ENCODE measurements around the gene CXCL6. TPM values are rescaled to one million over a fixed set of nuclear protein-coding genes. Genes with fewer than 3 reads are reported as not detected.

The CXCL6 gene
- polyA plus RNA-seq, 1 of the 3 experiments (the other 2 are of a cell fraction) = 0.02 TPM

DNA sequence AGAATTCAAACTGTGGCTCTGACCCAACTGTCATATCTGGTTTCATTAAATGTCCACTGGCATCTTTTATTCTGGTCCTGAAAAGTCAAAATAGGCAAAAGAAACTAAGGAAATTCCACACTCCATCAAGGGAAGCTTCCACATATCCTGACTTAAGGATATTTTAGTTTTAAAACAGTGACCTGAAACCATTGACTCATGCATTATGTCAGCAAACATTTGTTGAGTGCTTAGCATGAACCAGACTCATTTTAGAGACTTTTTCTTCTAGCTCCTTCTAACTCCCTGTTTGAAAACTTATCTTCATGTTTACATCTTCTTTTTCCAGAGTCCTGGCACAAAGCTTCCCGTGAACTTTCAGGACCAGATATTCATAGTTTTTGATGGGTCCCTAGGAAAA, 25.8 kb downstream of the CXCL6 start:
- Histone ChIP-seq H3K9ac (no peak overlapping the region), H3F3A (replicated peaks; ENCODE audit: insufficient read depth) (no peaks in the 10 kb centered on the region), H3K79me2 (ENCODE audit: insufficient read depth) (no peaks in the 10 kb centered on the region), H3K4me2 (no peak overlapping the region), H3K9me3 (no peaks in the 10 kb centered on the region), H3K27ac (ENCODE audit: low read depth in 2 of 2, low read length in 1 of 2) (no peak overlapping the region), H2AFZ (ENCODE audit: low read depth) (no peak overlapping the region), H3K4me1 (ENCODE audit: control insufficient read depth in 1 of 2, insufficient read depth in 2 of 2, low read depth in 1 of 2, low read length in 1 of 2) (no peaks in the 10 kb centered on the region), H3K9me2 (no peaks in the 10 kb centered on the region), H3K4me3 (ENCODE audit: low read depth in 2 of 2, low read length in 1 of 2) (no peak overlapping the region), H4K20me1 (ENCODE audit: insufficient read depth) (no peaks in the 10 kb centered on the region), H3K27me3 (ENCODE audit: insufficient read depth) (peaks cover 37% of the 10 kb centered on the region), H3K36me3 (replicated peaks in 1 of 2; ENCODE audit: control insufficient read depth in 1 of 2, insufficient read depth in 2 of 2, low read length in 1 of 2) (no peaks in the 10 kb centered on the region)
- POLR2A ChIA-PET = no interaction called here
- TF ChIP-seq EZH2phosphoT487 (IDR thresholded peaks at IDR 0.05; ENCODE audit: borderline replicate concordance, low read depth) = no peak
- no peak for TF ChIP-seq PBX3 (IDR thresholded peaks at IDR 0.05)
- TF ChIP-seq FOXM1 (IDR thresholded peaks at IDR 0.05; ENCODE audit: low read depth) = no peak
- no peak for TF ChIP-seq MXI1 (IDR thresholded peaks at IDR 0.05; ENCODE audit: low read depth, low read length)
- TF ChIP-seq RCOR1 (IDR thresholded peaks at IDR 0.05; ENCODE audit: low read length) = no peak
- TF ChIP-seq CHD2 (IDR thresholded peaks at IDR 0.05; ENCODE audit: low read length, partially characterized antibody) = no peak
- no peak for TF ChIP-seq REST (IDR thresholded peaks at IDR 0.05; ENCODE audit: low read depth, low read length)
- no peak for TF ChIP-seq YY1 (IDR thresholded peaks at IDR 0.05; ENCODE audit: low read depth)
- no peak for TF ChIP-seq RFX5 (IDR thresholded peaks at IDR 0.05; ENCODE audit: low read length)
- TF ChIP-seq, protein P1, sequence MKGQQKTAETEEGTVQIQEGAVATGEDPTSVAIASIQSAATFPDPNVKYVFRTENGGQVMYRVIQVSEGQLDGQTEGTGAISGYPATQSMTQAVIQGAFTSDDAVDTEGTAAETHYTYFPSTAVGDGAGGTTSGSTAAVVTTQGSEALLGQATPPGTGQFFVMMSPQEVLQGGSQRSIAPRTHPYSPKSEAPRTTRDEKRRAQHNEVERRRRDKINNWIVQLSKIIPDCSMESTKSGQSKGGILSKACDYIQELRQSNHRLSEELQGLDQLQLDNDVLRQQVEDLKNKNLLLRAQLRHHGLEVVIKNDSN (IDR thresholded peaks at IDR 0.05; ENCODE audit: borderline replicate concordance, low read depth) = no peak
- TF ChIP-seq RXRA (IDR thresholded peaks at IDR 0.05; ENCODE audit: borderline replicate concordance, low read depth) = no peak
- no peak for DNase-seq
- 18% methylated on average over 1 of the region's 1 CpG for WGBS (ENCODE audit: low lambda C conversion rate)
- CTCF ChIA-PET = no interaction called here

DNA sequence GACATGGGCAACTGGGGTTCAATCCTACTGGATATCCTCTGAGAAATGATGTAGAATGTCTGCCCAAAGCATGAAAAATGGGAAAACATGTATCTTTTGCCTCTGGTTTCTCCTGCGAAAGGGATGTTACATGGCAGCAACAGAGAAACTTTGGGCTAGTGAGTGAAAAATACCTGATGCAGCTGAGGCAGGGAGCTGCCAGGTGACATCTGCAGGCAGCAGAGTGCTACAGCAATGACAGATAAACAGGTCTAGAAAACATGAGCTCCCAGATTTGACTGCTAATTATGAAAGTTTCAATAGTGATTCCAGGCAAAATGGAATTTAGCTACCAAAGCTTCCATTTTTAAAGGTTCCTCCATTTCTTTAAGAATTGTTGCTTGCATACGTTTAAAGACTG, 27.9 kb downstream of the CXCL6 start:
- H3K36me3 ChIP-seq (replicated peaks in 1 of 2; ENCODE audit: control insufficient read depth in 1 of 2, insufficient read depth in 2 of 2, low read length in 1 of 2) = no peaks in the 10 kb centered on the region
- H4K20me1 ChIP-seq (ENCODE audit: insufficient read depth) = no peaks in the 10 kb centered on the region
- H3K4me3 ChIP-seq (ENCODE audit: low read depth in 2 of 2, low read length in 1 of 2) = no peak overlapping the region
- no peak for DNase-seq
- no peaks in the 10 kb centered on the region for H3K9me3 ChIP-seq
- no peak overlapping the region for H3K4me2 ChIP-seq
- H3K27me3 ChIP-seq (ENCODE audit: insufficient read depth) = peaks cover 47% of the 10 kb centered on the region
- no peaks in the 10 kb centered on the region for H3K9me2 ChIP-seq
- no peak overlapping the region for H3K27ac ChIP-seq (ENCODE audit: low read depth in 2 of 2, low read length in 1 of 2)
- no peaks in the 10 kb centered on the region for H3K79me2 ChIP-seq (ENCODE audit: insufficient read depth)
- H3K9ac ChIP-seq = no peak overlapping the region
- ChIA-PET POLR2A (no interaction called here), CTCF (interaction anchor here (0.5 kb wide), 1 partner anchor 18 kb away, joined by 4 read pairs; no protein-coding TSS in a partner anchor)
- no peaks in the 10 kb centered on the region for H3F3A ChIP-seq (replicated peaks; ENCODE audit: insufficient read depth)
- WGBS (ENCODE audit: low lambda C conversion rate) = 53% methylated on average over 2 of the region's 2 CpGs
- no peak overlapping the region for H2AFZ ChIP-seq (ENCODE audit: low read depth)
- H3K4me1 ChIP-seq (ENCODE audit: control insufficient read depth in 1 of 2, insufficient read depth in 2 of 2, low read depth in 1 of 2, low read length in 1 of 2) = no peaks in the 10 kb centered on the region
- TF ChIP-seq MXI1 (IDR thresholded peaks at IDR 0.05; ENCODE audit: low read depth, low read length) (no peak), YY1 (IDR thresholded peaks at IDR 0.05; ENCODE audit: low read depth) (no peak), POLR2AphosphoS5 (IDR thresholded peaks at IDR 0.05; ENCODE audit: low read depth, low read length) (no peak), PBX3 (IDR thresholded peaks at IDR 0.05) (no peak), SMC3 (IDR thresholded peaks at IDR 0.05; ENCODE audit: low read depth, low read length) (peak; percentile 21; the same call in 1 of the 2 replicates), RXRA (IDR thresholded peaks at IDR 0.05; ENCODE audit: borderline replicate concordance, low read depth) (no peak), FOXM1 (IDR thresholded peaks at IDR 0.05; ENCODE audit: low read depth) (no peak), RAD21 (IDR thresholded peaks at IDR 0.05; ENCODE audit: low read length) (peak; percentile 19; the same call in 1 of the 2 replicates), GABPA (IDR thresholded peaks at IDR 0.05; ENCODE audit: low read depth) (no peak), GATA2 (CRISPR knock-in tag; IDR thresholded peaks at IDR 0.05) (no peak), CTCF (IDR thresholded peaks at IDR 0.05) (peak; percentile 29), EP300 (IDR thresholded peaks at IDR 0.05; ENCODE audit: borderline replicate concordance in 1 of 2, low read depth in 1 of 2, low read length in 1 of 2) (no peak), RCOR1 (IDR thresholded peaks at IDR 0.05; ENCODE audit: low read length) (no peak)
- TF ChIP-seq, protein P2, sequence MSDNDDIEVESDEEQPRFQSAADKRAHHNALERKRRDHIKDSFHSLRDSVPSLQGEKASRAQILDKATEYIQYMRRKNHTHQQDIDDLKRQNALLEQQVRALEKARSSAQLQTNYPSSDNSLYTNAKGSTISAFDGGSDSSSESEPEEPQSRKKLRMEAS (IDR thresholded peaks at IDR 0.05; ENCODE audit: low read depth) = no peak
